Measurements from ENCODE around the gene MAGEB4.

GRCh38 chrX:30270639-30271038 lies 28.8 kb downstream of the MAGEB4 start:
- no peak for TF ChIP-seq IRF1 (CRISPR knock-in tag; IDR thresholded peaks at IDR 0.05)
- no peak for TF ChIP-seq ZNF263 (CRISPR knock-in tag; IDR thresholded peaks at IDR 0.05; ENCODE audit: low read depth)
- TF ChIP-seq CTCF (IDR thresholded peaks at IDR 0.05): no peak
- TF ChIP-seq OVOL2 (CRISPR knock-in tag; IDR thresholded peaks at IDR 0.05; ENCODE audit: borderline replicate concordance): no peak
- no peak for TF ChIP-seq NR1H2 (CRISPR knock-in tag; IDR thresholded peaks at IDR 0.05)
